Breast epithelium (tissue), 3 donors: ENCODE data around the gene RCVRN.

ENCODE experiments used
- POLR2A ChIP-seq: fragments of 450-650 bp; IDR thresholded peaks from one replicate; pipeline ENCODE4 v1.6.1; 2016; ENCODE audit warnings: antibody characterized with exemption, mild to moderate bottlenecking, moderate library complexity
- TF ChIP-seq, protein P1 (sequence below), 3 donors: fragments of 450-650 bp; IDR thresholded peaks; one replicate each; pipeline ENCODE4 v1.5.1; 2016 to 2017; ENCODE audit warnings: antibody characterized with exemption in 3 of 3, mild to moderate bottlenecking in 3 of 3, moderate library complexity in 3 of 3

DNA sequence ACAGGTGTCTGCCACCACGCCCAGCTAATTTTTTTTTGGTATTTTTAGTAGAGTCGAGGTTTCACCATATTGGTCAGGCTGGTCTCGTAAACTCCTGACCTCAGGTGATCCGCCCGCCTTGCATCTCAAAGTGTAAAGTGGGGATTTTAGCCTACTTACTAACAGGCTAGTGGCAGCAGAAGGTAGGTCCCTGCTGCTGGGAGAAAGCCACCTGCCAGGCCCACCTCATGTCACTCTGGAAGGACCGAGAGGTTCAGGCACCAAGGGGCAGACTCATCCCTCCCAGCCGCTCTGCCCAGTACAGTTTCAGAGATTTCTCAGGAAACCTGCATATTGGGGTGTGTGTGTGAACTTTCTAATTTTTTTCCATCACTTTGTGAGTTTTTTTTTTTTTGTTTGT, 2.1 kb upstream of the RCVRN start:
- TF ChIP-seq, protein P1, sequence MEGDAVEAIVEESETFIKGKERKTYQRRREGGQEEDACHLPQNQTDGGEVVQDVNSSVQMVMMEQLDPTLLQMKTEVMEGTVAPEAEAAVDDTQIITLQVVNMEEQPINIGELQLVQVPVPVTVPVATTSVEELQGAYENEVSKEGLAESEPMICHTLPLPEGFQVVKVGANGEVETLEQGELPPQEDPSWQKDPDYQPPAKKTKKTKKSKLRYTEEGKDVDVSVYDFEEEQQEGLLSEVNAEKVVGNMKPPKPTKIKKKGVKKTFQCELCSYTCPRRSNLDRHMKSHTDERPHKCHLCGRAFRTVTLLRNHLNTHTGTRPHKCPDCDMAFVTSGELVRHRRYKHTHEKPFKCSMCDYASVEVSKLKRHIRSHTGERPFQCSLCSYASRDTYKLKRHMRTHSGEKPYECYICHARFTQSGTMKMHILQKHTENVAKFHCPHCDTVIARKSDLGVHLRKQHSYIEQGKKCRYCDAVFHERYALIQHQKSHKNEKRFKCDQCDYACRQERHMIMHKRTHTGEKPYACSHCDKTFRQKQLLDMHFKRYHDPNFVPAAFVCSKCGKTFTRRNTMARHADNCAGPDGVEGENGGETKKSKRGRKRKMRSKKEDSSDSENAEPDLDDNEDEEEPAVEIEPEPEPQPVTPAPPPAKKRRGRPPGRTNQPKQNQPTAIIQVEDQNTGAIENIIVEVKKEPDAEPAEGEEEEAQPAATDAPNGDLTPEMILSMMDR (IDR thresholded peaks at IDR 0.05) = no peak
- no peak for TF ChIP-seq POLR2A
